NCI-H1092 treated with DMSO at 0.1 percent for 48 hours (cell line): Measurements from ENCODE around the gene DMD.
"Not testable (repeated sequence)": the region's sequence is repeated elsewhere in the genome, so short reads cannot be mapped to it uniquely, and the experiment has no call there.

Source experiments
- DNase-seq: peaks from one replicate; lab custom pipeline; 2025; lab: John Stamatoyannopoulos, UW

The DMD gene

DNA sequence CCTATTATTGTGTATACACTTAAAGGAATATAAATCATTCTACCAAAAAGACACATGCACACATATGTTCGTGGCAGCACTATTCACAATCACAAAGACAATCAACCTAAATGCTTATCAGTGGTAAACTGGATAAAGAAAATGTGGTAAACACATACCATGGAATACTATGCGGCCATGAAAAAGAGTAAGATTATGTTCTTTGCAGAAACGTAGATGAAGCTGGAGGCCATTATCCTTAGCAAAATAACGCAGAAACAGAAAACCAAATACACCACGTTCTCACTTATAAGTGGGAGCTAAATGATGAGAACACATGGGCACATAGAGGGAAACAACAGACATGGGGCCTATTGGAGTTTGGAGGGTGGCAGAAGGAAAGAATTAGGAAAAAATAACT, 593.2 kb downstream of the DMD start:
- DNase-seq, result no peak

DNA sequence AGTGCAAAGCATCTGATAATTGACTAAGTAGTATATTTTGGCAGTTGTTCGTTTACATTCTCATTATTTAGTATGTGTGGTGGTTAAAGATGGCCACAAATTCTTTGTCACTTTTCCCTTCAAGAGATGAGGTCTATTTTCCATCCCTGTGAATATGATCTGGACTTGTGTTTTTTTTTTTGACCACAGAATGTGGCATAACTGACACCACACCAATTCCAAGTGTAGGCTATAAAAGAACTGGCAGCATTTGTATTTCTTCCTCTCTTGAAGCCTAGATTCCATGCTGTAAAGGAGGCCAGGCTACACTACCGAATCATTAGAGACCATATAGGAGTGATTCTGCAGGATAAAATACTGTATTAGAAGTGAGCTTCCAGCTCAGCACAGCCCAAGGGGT, 596.6 kb downstream of the DMD start:
- DNase-seq, result no peak

DNA sequence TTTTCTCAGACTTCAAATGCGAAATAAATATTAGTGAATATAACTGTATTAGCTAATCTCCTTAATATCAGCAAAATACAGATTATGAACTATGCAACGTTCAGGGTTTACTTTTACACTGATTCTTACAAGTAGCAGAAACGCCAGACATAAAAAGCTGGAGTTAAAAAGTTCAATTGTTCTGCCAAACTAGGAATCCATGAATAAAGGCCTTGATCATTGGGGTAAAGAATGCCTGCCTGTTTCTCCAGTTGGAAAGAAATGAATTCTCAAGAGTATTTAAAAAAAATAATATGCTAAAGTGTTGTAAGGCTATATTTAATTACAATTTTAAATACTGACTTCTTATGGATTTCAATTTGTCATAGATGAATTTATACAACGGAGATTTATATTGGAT, 612.2 kb downstream of the DMD start:
- DNase-seq, result no peak

DNA sequence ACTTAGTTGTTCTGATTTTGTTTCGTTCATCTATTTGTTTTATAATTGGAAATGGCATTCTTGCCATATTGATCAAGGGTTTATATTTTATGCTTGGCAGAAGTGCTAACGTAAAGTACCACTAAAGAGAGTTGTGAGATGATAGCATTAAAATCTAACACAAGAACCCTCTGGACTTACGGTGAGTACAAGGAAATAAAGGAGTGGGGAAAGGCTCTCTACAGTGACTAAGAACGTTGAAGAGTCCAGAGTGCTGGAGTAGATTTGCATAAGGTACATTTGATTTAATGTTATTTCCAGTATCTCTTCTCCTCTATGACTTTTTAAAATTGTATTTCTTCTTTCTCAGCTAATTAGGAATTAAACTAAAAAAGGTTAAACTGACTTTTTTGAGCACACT, 612.6 kb downstream of the DMD start:
- no peak for DNase-seq

DNA sequence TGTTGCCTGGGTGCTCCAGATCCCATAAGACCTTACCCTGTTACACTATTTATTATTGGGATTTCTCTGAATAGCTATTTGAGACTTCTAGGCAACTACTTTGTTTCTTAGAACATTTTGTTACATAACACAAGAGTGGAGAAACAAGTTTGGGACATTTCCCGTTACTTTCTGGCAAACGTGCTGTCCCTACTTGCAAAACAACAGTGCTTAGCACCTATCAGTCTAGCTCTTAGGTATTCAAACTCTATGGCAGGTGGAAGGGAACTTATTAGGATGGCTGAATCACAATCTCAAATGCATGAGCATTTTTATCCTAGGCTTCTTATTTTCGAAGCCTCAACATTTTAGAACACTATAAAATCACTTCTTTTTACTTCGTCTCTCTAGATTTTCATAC, 613.6 kb downstream of the DMD start:
- no peak for DNase-seq

DNA sequence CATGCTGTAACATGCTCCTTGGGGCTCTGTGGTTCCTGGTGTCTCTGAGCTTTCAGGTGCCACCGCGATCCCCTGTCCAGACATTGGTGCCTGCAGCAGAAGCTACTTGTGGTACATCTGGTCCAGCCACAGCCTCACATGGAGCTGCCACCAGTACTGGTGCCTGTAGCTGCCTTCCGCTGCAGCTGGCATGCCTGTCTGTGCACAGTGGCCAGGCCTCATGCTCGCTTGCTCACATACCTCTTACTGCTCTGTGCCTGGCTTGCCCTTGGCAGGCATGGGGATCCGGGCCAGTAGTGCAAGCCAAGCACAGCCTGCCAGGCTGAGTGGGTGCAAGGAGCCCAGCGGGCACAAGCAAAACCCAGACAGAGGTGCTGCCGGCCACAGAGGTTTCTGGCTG, 618.6 kb downstream of the DMD start:
- no peak for DNase-seq

DNA sequence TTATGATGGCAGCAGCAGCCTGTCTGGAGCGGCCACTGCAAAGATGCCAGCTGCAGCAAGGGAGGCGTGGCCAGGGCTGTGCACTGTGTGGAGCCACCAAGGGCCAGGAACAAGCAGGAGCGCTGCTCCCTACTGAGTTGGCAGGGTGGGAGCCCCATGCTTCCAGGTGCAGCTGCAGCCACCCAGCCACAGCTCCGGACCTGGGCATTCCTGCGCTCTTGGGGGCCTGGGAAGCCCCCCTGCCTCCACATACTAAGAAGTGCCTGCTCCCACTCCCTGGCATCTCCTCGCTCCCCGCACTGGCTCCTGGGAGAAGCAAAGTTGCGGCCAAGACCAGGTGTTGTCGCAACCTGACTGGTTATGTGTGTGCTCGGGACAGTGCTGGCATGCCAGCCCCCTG, 619.8 kb downstream of the DMD start:
- no peak for DNase-seq

DNA sequence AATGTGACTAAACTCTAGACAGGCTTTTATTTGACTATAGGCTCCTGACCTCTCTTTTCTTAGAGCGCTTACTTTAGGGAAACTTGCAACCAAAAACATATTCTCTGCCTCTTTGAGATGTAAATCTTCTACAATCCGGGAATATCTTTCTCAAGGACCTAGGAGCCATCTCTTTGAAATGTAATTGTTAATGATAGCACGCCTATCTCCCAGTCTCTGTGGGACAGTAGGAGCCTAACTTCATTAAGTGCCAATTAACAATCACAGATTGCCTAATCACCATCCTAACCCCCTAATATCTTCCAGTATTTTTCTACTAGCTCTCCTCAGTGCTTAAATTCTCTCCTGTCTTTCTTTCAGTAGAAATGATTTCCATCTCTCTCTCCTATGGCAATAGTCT, 628.6 kb downstream of the DMD start:
- no peak for DNase-seq

DNA sequence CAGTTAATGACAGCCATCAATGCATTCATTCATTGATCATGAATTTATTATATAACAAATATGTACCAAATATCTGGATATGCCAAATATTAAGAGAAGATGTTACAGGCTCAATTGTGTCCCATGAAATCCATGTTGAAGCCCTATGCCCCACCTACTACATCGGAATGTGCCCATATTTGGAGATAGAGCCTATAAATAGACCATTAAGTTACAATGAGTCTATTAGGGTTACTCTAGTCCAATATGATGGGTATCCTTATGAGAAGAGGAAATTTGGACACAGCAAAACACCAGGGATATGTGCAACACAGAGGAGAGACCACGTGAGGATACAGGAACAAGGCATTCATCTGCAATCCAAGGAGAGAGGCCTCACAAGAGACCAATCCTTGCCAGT, 634.5 kb downstream of the DMD start:
- no peak for DNase-seq

DNA sequence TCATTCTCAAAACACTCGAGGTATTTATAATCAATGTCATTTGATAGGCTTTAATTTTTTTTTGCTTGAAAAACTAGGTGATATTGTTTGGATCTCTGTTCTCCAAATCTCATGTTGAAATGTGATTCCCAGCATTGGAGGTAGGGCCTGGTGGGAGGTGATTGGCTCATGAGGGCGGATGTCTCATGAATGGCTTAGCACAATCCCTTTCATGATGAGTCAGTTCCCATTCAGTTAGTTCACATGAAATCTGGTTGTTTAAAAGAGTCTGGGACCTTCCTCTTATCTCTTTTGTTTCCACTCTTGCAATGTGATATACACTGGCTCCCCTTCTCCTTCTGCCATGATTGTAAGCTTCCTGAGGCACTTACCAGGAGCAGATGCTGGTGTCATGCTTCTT, 638.7 kb downstream of the DMD start:
- DNase-seq, result no peak

DNA sequence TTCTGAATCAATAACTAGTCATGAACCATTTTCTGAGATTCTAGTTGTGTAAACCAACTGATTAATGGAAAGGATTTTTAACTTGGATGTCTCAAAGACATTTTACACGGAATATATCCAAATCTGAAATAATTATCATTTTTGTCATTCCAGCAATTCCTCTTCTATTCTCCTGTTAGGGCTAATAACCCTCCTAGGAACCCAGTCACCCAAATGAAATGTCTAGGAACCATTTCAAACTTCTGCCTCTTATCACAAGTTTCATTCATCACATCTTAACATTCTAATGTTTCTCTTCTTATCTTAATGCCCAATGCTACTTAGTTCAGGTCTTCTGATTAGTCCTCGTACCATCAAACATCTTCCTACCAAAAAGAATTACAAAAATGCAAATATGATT, 639.8 kb downstream of the DMD start:
- DNase-seq, result no peak

DNA sequence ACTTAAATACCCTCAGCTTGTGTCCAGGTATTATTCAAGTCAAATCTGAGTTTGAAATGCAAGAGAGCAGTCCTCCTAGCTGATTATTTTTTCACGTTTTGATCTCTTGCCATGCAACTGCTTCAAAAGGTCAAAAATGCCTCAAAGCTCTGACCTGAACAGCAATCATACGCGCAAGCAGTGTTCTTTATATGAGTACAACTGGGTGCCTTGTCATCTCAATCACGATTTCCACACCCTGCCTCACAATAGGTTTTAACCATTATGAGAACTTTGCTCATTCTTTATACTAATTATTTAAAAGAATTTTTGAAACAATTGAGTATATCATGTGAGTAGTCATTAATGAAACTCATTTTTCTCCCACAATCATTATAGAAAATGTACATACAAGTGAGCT, 649.1 kb downstream of the DMD start:
- DNase-seq, result no peak

DNA sequence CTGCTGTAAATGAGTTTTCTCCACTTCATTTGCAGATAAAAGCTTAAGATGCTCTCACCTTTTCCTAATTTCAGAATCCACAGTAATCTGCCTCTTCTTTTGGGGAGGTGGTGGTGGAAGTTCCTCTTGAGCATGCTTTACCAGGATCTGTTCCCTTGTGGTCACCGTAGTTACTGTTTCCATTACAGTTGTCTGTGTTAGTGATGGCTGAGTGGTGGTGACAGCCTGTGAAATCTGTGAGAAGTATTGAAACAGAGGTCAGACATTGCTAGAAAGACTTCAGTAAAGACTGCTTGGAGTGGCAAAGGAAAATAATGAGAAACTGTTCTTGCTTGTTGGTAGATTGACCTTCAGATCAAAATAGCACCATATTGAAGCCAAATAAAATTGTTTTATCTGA, 666.2 kb downstream of the DMD start:
- no peak for DNase-seq

DNA sequence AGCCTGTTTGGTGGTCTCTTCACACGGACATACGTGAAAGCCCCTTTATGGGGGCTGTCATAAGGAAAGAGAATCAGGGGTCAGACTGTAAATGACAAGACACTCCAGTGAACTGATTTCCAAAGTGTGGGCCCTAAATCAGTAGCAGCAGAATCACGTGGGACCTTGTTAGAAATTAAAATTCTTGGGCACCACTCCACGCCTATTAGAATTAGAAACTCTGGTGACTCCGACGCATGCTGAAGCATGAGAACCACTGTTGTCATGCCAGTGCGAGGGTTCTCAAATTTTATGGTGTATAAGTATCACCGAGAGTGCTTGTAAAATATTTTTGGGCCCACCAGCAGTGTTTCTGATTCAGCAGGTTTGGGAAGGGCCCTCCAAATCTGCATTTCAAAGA, 672.8 kb downstream of the DMD start:
- DNase-seq, result no peak

DNA sequence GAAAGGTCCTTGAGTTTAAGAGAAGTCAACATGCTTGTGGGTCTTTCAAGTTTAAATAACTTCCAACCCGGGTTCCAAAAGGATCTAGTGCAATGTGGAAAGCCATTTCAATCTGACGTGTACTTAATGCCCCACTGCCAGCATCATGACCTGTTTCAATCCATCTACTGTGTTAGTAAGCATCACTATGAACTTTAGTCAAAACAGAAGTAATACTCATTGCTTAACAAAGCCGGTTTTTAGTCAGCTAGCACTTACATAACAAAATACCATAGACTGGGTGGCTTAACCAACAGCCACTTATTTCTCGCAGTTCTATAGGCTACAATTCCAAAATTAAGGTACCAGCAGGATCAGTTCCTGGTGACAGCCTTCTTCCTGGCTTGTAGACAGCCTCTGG, 677.5 kb downstream of the DMD start:
- no peak for DNase-seq

DNA sequence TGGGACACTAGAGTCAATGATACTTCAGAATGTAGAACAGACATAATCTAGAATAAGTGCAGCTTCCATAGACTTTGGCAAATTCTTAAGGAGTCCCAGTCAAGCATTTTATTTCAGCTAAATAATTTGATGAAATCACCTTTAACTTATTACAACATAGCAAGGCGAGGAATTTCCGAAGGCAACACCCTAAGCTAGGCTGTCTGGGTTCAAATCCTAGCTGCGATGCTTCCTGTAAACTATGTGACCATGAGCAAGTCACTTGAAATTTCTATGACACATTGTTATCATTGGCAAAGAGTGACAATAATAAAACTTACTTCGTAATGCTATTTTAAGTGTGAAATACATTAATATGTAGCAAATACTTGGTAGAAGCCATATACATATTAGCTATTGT, 679.1 kb downstream of the DMD start:
- no peak for DNase-seq

DNA sequence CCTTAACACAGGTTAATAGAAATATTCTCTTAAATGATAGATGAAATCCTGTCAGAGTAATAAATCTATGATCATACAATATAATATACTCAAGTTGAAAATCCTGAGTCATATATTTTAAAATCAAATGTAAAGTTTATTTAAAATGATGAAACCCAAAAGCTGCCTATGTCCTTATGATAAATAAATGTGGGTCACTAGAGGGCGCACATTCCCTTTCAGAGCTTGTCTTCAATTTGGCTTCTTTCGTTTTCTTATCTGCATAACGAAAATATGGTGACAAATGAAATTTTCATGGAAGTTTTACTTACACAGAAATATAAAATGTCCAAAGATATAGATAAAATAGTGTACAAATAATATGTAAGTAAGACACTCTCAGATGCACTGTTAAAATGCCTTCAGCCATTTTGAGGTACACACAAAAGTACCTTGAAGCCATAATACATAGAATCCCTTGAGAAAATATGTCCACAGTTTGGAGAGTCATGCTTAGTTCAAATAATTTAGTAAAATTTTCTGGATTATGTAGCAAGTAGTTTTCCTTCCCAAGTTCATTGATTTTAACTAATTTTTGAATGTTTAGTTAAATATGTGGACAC, 680.4 kb downstream of the DMD start:
- peak; percentile 10 for DNase-seq

DNA sequence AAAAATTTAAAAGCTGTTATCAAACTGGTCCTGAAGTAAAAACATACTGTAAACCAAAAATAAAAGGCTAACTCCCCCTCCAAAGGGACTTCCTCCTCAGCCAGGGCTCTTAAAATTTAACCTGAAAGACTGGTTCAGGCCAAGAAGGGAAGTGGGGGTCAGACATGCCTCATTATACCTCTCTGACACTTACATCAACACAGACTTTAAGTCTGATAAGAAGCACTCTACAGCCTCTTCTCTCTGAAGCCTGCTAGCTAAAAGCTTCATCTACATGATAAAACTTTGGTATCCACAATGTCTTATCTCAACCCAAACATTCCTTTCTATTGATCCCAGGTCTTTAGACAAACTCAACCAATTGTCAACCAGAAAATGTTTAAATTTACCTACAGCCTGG, 682.9 kb downstream of the DMD start:
- DNase-seq, result not testable (repeated sequence)

DNA sequence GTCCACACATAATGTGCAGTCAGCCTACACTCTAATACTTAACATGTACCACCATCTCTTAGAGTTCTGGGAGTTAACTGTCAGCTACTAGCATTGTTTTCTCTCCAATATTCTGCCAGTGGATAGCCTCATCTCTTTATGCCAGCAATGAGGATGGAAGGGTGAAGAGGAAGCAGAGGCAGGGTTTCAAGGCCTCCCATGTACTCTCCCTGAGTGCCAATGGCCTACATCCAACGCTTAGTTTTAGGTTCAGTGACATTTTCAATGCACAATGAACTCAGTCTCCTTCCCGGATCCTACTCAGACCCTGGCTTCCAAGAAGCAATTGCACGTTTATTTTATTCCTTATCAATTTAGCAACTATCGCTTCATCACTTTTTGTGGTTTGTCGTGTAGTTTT, 686.1 kb downstream of the DMD start:
- peak; percentile 24 for DNase-seq

DNA sequence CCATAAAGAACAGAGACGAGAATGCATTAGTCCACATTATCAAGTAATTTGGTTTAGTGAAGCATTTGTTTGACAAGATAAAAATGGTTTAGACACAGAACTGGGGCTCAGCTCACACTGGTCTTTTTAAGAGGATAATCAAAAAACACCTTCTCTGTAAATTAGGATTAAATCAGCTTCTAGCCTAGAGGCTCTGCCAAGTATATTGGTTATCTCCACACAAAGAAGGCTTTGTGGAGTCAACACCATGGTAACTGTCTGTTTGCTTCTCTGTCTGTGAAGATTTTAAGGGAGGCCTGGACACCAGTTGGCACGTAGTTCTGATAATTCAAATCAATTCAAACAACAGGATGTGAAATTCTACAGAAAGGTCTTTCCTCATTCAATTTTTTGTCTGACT, 687.0 kb downstream of the DMD start:
- DNase-seq, result peak; percentile 46

DNA sequence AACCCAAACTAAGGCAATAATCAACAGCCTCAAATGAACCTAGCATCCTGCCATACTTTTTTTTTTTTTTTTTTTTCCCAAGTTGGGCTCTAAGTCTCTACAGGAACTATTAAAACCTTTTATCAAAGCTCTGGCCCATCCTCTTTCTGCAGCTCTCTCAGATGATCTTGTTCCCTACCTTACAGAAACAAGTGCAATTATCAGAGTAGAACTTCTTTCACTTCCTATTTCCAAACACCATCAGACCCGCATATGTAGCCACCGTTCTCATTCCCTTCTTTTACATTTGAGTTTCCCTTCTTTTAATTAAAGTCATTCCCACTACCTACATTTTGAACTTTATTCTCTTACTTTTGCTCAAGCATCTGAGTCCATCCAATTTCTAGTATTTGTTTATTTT, 690.6 kb downstream of the DMD start:
- DNase-seq, result no peak

DNA sequence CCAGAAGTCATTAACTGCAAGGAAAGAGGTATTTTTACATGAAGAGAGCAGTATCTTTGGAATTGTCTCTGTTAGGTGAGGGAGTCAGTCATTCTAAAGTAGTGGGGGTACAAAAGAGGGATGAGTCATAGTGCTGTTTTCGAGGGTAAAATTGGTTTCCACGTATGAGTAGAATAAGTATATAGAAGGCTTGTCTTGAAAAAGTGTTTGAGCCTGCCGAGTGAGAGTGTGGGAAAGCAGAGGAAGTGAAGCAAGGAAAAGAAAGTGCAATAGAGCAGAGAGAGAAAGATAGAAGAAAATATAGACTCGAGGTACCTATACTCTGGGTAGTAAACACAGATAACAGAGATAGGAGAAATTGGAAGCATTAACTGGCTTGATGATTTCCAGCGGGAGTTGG, 696.4 kb downstream of the DMD start:
- no peak for DNase-seq

DNA sequence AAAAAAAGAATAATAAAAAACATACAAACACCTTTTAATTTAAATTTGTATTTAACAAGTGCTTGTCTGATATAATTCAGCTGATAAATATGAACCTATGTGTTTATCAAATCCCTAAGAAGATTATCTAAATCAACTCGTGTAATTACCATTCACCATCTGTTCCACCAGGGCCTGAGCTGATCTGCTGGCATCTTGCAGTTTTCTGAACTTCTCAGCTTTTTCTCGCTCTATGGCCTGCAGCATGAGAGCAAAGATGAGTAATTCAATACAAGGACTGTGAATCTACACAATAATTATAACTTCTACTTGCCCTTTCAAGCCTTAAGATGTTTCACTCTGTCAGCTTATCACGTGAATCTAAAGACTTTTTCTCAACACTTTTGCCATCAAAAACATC, 709.7 kb downstream of the DMD start:
- DNase-seq, result no peak

DNA sequence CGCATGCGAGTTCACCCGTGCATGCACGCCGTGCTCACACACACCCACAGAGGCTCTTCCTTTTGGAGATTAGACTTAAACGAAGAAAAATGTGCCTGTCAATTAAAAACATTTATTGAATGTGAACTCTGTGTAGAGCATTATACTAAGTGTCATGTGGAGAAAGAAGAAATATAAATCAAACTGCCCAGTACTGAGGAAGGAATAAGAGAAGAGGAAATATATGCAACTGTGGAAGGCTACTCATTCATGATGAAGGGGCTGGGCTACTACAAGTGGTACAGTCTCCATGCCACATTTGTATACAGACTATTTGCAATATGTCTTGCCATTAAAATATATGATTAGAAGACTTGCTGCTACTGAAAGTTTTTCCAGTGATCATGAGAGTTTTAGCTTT, 714.7 kb downstream of the DMD start:
- DNase-seq, result no peak

DNA sequence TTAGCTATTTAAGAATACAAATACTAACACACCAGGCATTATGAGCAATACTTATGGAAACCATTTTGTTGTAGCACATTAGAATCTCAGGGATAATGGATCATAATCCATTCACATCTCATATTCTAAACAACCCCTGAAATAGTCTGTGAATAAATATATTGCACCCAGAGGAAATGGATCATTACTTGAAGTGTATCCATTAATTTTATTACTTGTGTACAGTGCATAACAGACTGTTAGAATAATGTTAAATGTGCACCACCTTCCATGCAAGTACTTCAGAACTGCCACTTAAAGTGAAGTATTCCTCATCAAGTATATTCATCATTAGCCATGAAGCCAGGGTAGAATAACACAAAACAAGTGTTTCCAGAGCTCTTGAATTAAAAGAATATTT, 715.5 kb downstream of the DMD start:
- DNase-seq, result peak; percentile 9
